Thyroid gland (tissue), 4 donors: Measurements from ENCODE around the gene RAC2.

ENCODE experiments used
- CTCF ChIP-seq, 6 experiments: fragments of 200-600 bp in 3 of 6; fragments of 450-650 bp in 3 of 6; sonication (generic) in 3 of 6; IDR thresholded peaks; one replicate each; pipeline ENCODE4 v1.5.1; 2016 to 2019; ENCODE audit warnings: antibody characterized with exemption in 6 of 6, mild to moderate bottlenecking in 2 of 6, inconsistent platforms in 1 of 6, moderate library complexity in 1 of 6
- POLR2A ChIP-seq, 2 donors: fragments of 450-650 bp; IDR thresholded peaks; one replicate each; pipeline ENCODE4 v1.6.1; 2017; ENCODE audit warnings: antibody characterized with exemption in 2 of 2, mild to moderate bottlenecking in 2 of 2, moderate library complexity in 1 of 2

DNA sequence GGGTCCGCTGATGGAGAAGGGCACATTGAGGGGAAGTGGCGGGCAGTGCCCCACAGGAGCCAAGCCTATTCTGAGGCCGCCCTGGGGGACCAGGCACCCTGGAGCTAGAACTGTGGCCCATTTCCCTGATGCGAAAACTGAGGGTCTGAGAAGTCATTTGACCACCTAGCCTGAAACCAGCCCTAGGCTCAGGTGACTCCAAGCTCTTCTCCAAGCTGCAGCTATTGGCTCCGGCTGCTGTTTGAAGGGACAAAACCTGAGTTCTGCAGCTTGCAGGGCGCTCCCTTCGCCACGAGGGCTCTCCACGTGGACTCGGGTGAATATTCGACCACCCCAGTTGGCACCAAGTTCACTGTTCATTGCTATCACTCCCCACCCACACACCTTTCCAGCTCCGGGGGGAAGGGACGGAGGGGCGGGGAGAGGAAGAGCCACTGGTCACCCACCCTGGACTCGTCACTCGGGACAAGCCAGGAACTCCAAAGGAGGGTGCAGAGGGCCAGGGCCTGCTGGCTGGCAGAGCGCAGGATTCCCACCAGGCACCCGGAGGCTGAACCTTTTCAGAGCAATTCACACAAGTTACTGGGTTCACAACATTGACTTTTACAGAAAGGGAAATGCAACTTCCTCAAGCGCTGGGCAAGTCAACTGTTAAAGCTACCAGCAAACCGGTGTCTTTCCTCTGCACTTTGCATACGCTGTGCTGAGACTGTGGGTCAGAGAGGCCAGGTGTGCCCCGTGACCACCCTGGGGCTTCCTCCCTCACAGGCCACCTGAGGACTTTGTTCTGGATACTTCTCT, 1.1 kb upstream of the RAC2 start:
- TF ChIP-seq CTCF (IDR thresholded peaks at IDR 0.05) (no peak), POLR2A (IDR thresholded peaks at IDR 0.05) (no peak)
